ENCODE measurements around the gene MAD2L1BP.
A peak's percentile ranks its signal among the peaks of the same experiment; 100 is the strongest.

MAD2L1BP gene

DNA sequence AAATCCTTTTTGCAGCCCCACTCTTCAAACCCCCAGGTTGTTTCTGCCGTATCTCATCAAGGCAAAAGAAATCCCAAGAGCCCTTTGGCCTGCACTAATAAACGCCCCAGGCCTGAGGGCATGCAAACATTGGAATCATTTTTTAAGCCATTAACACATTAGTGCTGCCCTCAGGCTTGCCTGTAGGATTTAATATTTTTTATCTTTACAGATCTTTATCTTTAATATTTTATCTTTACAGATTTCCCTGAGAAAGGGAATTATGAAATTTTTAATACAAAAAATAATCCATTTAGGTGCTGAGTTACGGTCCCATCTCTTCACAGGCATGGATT is 21.3 kb upstream of the MAD2L1BP start:
- no peak overlapping the region for H2BK15ac ChIP-seq (ENCODE audit: low read depth, poor library complexity, severe bottlenecking)
- no peak for DNase-seq
- H3K79me1 ChIP-seq (replicated peaks; ENCODE audit: low read length, poor library complexity, severe bottlenecking) = peaks cover 11% of the 10 kb centered on the region
- no peak overlapping the region for H2BK5ac ChIP-seq (ENCODE audit: low read depth, low read length, poor library complexity, severe bottlenecking)
- H2AK5ac ChIP-seq (ENCODE audit: low read length, severe bottlenecking) = no peak overlapping the region
- H3K4me2 ChIP-seq (ENCODE audit: low read length, poor library complexity, severe bottlenecking) = no peak overlapping the region
- H3K14ac ChIP-seq (ENCODE audit: low read length in 2 of 2) = no peak overlapping the region
- no peak overlapping the region for H3K4ac ChIP-seq (ENCODE audit: low read depth in 1 of 2, low read length in 2 of 2)
- H3K9me3 ChIP-seq (ENCODE audit: control insufficient read depth, low read length) = no peaks in the 10 kb centered on the region
- H3K4me3 ChIP-seq (ENCODE audit: insufficient read depth in 1 of 2, low read depth in 1 of 2, low read length in 2 of 2) = no peak overlapping the region
- no peak overlapping the region for H2AFZ ChIP-seq (ENCODE audit: low read depth, low read length)
- peaks cover 38 to 68% of the 10 kb centered on the region in 2 experiments for H3K36me3 ChIP-seq (ENCODE audit: control insufficient read depth in 1 of 2, insufficient read depth in 2 of 2, low read depth in 1 of 2, low read length in 2 of 2)
- H3K27ac ChIP-seq (ENCODE audit: low read length, poor library complexity, severe bottlenecking) = no peak overlapping the region
- no peak overlapping the region for H3K23ac ChIP-seq (ENCODE audit: low read length in 2 of 2)
- no peak overlapping the region for H4K91ac ChIP-seq (ENCODE audit: low read length)
- no peaks in the 10 kb centered on the region for H3K27me3 ChIP-seq (ENCODE audit: control insufficient read depth in 1 of 2, insufficient read depth in 1 of 2, low read length in 2 of 2)
- 93% methylated on average over 2 of the region's 3 CpGs for WGBS
- H2BK12ac ChIP-seq (ENCODE audit: low read length in 2 of 2) = no peak overlapping the region
- H3K9ac ChIP-seq (ENCODE audit: low read length) = no peak overlapping the region
- H2BK120ac ChIP-seq (ENCODE audit: low read depth, low read length) = no peak overlapping the region
- peaks cover 1% of the 10 kb centered on the region for H3K4me1 ChIP-seq (ENCODE audit: control insufficient read depth, insufficient read depth, low read depth, low read length)
- no peak overlapping the region for H4K8ac ChIP-seq (ENCODE audit: low read length)
- H3K18ac ChIP-seq (ENCODE audit: low read depth in 1 of 2, low read length in 2 of 2) = no peak overlapping the region

GRCh38 chr6:43616725-43617472 is 18.7 kb upstream of the MAD2L1BP start:
- Histone ChIP-seq H3K27ac (ENCODE audit: low read length, poor library complexity, severe bottlenecking) (no peak overlapping the region), H4K8ac (ENCODE audit: low read length) (no peak overlapping the region), H3K4me3 (ENCODE audit: insufficient read depth in 1 of 2, low read depth in 1 of 2, low read length in 2 of 2) (no peak overlapping the region), H3K9me3 (ENCODE audit: control insufficient read depth, low read length) (no peaks in the 10 kb centered on the region), H4K91ac (ENCODE audit: low read length) (no peak overlapping the region), H3K27me3 (ENCODE audit: control insufficient read depth in 1 of 2, insufficient read depth in 1 of 2, low read length in 2 of 2) (no peaks in the 10 kb centered on the region), H3K9ac (ENCODE audit: low read length) (no peak overlapping the region), H2BK12ac (ENCODE audit: low read length in 2 of 2) (no peak overlapping the region), H2BK120ac (ENCODE audit: low read depth, low read length) (no peak overlapping the region), H2BK5ac (ENCODE audit: low read depth, low read length, poor library complexity, severe bottlenecking) (no peak overlapping the region), H2BK15ac (ENCODE audit: low read depth, poor library complexity, severe bottlenecking) (no peak overlapping the region), H3K14ac (ENCODE audit: low read length in 2 of 2) (no peak overlapping the region), H3K18ac (ENCODE audit: low read depth in 1 of 2, low read length in 2 of 2) (no peak overlapping the region), H2AFZ (ENCODE audit: low read depth, low read length) (no peak overlapping the region), H3K4me2 (ENCODE audit: low read length, poor library complexity, severe bottlenecking) (no peak overlapping the region), H3K4ac (ENCODE audit: low read depth in 1 of 2, low read length in 2 of 2) (no peak overlapping the region), H3K79me1 (replicated peaks; ENCODE audit: low read length, poor library complexity, severe bottlenecking) (peaks cover 14% of the 10 kb centered on the region), H2AK5ac (ENCODE audit: low read length, severe bottlenecking) (no peak overlapping the region), H3K4me1 (ENCODE audit: control insufficient read depth, insufficient read depth, low read depth, low read length) (no peaks in the 10 kb centered on the region), H3K23ac (ENCODE audit: low read length in 2 of 2) (no peak overlapping the region), H3K36me3 (ENCODE audit: control insufficient read depth in 1 of 2, insufficient read depth in 2 of 2, low read depth in 1 of 2, low read length in 2 of 2) (peaks cover 38 to 71% of the 10 kb centered on the region in 2 experiments)
- DNase-seq = no peak
- 96% methylated on average over 8 of the region's 9 CpGs for WGBS

- Histone ChIP-seq H3K4ac (ENCODE audit: low read depth in 1 of 2, low read length in 2 of 2) (no peak overlapping the region), H2BK5ac (ENCODE audit: low read depth, low read length, poor library complexity, severe bottlenecking) (no peak overlapping the region), H2BK15ac (ENCODE audit: low read depth, poor library complexity, severe bottlenecking) (no peak overlapping the region), H3K4me1 (ENCODE audit: control insufficient read depth, insufficient read depth, low read depth, low read length) (no peaks in the 10 kb centered on the region), H3K4me2 (ENCODE audit: low read length, poor library complexity, severe bottlenecking) (no peak overlapping the region), H3K9me3 (ENCODE audit: control insufficient read depth, low read length) (no peaks in the 10 kb centered on the region), H3K18ac (ENCODE audit: low read depth in 1 of 2, low read length in 2 of 2) (no peak overlapping the region), H4K91ac (ENCODE audit: low read length) (no peak overlapping the region), H3K36me3 (ENCODE audit: control insufficient read depth in 1 of 2, insufficient read depth in 2 of 2, low read depth in 1 of 2, low read length in 2 of 2) (peaks cover 63 to 87% of the 10 kb centered on the region in 2 experiments), H3K14ac (ENCODE audit: low read length in 2 of 2) (no peak overlapping the region), H4K8ac (ENCODE audit: low read length) (peak overlapping the region; percentile 7), H2AFZ (ENCODE audit: low read depth, low read length) (no peak overlapping the region), H3K27me3 (ENCODE audit: control insufficient read depth in 1 of 2, insufficient read depth in 1 of 2, low read length in 2 of 2) (no peaks in the 10 kb centered on the region), H2BK120ac (ENCODE audit: low read depth, low read length) (no peak overlapping the region), H3K27ac (ENCODE audit: low read length, poor library complexity, severe bottlenecking) (no peak overlapping the region), H2BK12ac (ENCODE audit: low read length in 2 of 2) (no peak overlapping the region), H3K4me3 (ENCODE audit: insufficient read depth in 1 of 2, low read depth in 1 of 2, low read length in 2 of 2) (no peak overlapping the region), H2AK5ac (ENCODE audit: low read length, severe bottlenecking) (no peak overlapping the region), H3K9ac (ENCODE audit: low read length) (no peak overlapping the region), H3K23ac (ENCODE audit: low read length in 2 of 2) (no peak overlapping the region), H3K79me1 (replicated peaks; ENCODE audit: low read length, poor library complexity, severe bottlenecking) (peaks cover 35% of the 10 kb centered on the region)
- WGBS = over 99% methylated on average over 12 of the region's 12 CpGs
- no peak for DNase-seq
Observed at GRCh38 chr6:43621078-43621835, 14.4 kb upstream of the MAD2L1BP start.

- Histone ChIP-seq H3K36me3 (ENCODE audit: control insufficient read depth in 1 of 2, insufficient read depth in 2 of 2, low read depth in 1 of 2, low read length in 2 of 2) (peaks cover 64 to 85% of the 10 kb centered on the region in 2 experiments), H3K4me2 (ENCODE audit: low read length, poor library complexity, severe bottlenecking) (no peak overlapping the region), H2BK15ac (ENCODE audit: low read depth, poor library complexity, severe bottlenecking) (no peak overlapping the region), H4K8ac (ENCODE audit: low read length) (peak overlapping the region; percentile 7), H2BK120ac (ENCODE audit: low read depth, low read length) (no peak overlapping the region), H3K4me3 (ENCODE audit: insufficient read depth in 1 of 2, low read depth in 1 of 2, low read length in 2 of 2) (no peak overlapping the region), H3K27ac (ENCODE audit: low read length, poor library complexity, severe bottlenecking) (no peak overlapping the region), H3K23ac (ENCODE audit: low read length in 2 of 2) (no peak overlapping the region), H3K9ac (ENCODE audit: low read length) (no peak overlapping the region), H3K9me3 (ENCODE audit: control insufficient read depth, low read length) (no peaks in the 10 kb centered on the region), H2AK5ac (ENCODE audit: low read length, severe bottlenecking) (no peak overlapping the region), H2BK12ac (ENCODE audit: low read length in 2 of 2) (no peak overlapping the region), H3K27me3 (ENCODE audit: control insufficient read depth in 1 of 2, insufficient read depth in 1 of 2, low read length in 2 of 2) (no peaks in the 10 kb centered on the region), H3K4me1 (ENCODE audit: control insufficient read depth, insufficient read depth, low read depth, low read length) (peaks cover under 1% of the 10 kb centered on the region), H3K79me1 (replicated peaks; ENCODE audit: low read length, poor library complexity, severe bottlenecking) (peaks cover 37% of the 10 kb centered on the region), H3K4ac (ENCODE audit: low read depth in 1 of 2, low read length in 2 of 2) (no peak overlapping the region), H3K18ac (ENCODE audit: low read depth in 1 of 2, low read length in 2 of 2) (no peak overlapping the region), H2BK5ac (ENCODE audit: low read depth, low read length, poor library complexity, severe bottlenecking) (no peak overlapping the region), H4K91ac (ENCODE audit: low read length) (no peak overlapping the region), H3K14ac (ENCODE audit: low read length in 2 of 2) (no peak overlapping the region), H2AFZ (ENCODE audit: low read depth, low read length) (no peak overlapping the region)
- WGBS = 96% methylated on average over 10 of the region's 10 CpGs
- no peak for DNase-seq
Observed at GRCh38 chr6:43621836-43622180, 13.8 kb upstream of the MAD2L1BP start.
